Common myeloid progenitor, CD34-positive (primary cell): ENCODE results near the gene BMP8A.
A peak's percentile ranks its signal among the peaks of the same experiment; 100 is the strongest.

ENCODE experiments used
- CTCF ChIA-PET: fragments of 350-600 bp; sonication (Branson Sonifier 250); formaldehyde crosslinking; loops from one replicate; lab custom pipeline; 2021; ENCODE audit warnings: antibody characterized with exemption; lab: Charles Lee
- POLR2A ChIA-PET: fragments of 350-600 bp; sonication (Branson Sonifier 250); formaldehyde crosslinking; loops from one replicate; lab custom pipeline; 2021; ENCODE audit warnings: antibody characterized with exemption; lab: Charles Lee
- DNase-seq, 3 donors: peaks; one replicate each; pipeline versions ENCODE4 v3.0.0 to v3.0.0-alpha.2; 2013
- H3K27ac ChIP-seq, 2 experiments: 1 replicate in 1 of 2; 2 replicates in 1 of 2; pipeline ENCODE4 v1.7.0; 2013; ENCODE audit warnings: inconsistent platforms in 2 of 2, low read length in 2 of 2, mild to moderate bottlenecking in 2 of 2, low read depth in 1 of 2, moderate library complexity in 1 of 2; ENCODE audit not compliant: severe bottlenecking in 2 of 2, insufficient read depth in 1 of 2, poor library complexity in 1 of 2
- H3K27me3 ChIP-seq, 5 experiments: replicated peaks in 2 of 5; 1 replicate in 3 of 5; 2 replicates in 2 of 5; pipeline versions ENCODE4 v1.6.1 to v1.7.0; 2013; ENCODE audit warnings: low read length in 4 of 5, mild to moderate bottlenecking in 2 of 5, moderate library complexity in 2 of 5, inconsistent platforms in 1 of 5; ENCODE audit not compliant: insufficient read depth in 5 of 5, control insufficient read depth in 4 of 5
- H3K36me3 ChIP-seq, 4 experiments: 1 replicate in 2 of 4; 2 replicates in 2 of 4; pipeline versions ENCODE4 v1.6.1 to v1.7.0; 2013; ENCODE audit warnings: low read length in 3 of 4, control low read depth in 1 of 4, mild to moderate bottlenecking in 1 of 4; ENCODE audit not compliant: control insufficient read depth in 4 of 4, insufficient read depth in 4 of 4
- H3K4me1 ChIP-seq, 4 experiments: 1 replicate in 3 of 4; 2 replicates in 1 of 4; pipeline versions ENCODE4 v1.6.1 to v1.7.1; 2013; ENCODE audit warnings: low read length in 3 of 4, mild to moderate bottlenecking in 3 of 4, control low read depth in 1 of 4, inconsistent platforms in 1 of 4, moderate library complexity in 1 of 4; ENCODE audit not compliant: control insufficient read depth in 4 of 4, insufficient read depth in 4 of 4; ENCODE audit errors: control extremely low read depth in 1 of 4
- H3K4me3 ChIP-seq, 7 experiments: 1 replicate in 4 of 7; 2 replicates in 3 of 7; pipeline versions ENCODE4 v1.5.1 to v1.7.0; 2013; ENCODE audit warnings: mild to moderate bottlenecking in 7 of 7, low read length in 6 of 7, moderate library complexity in 6 of 7, inconsistent platforms in 2 of 7, low read depth in 2 of 7, control low read depth in 1 of 7; ENCODE audit not compliant: insufficient read depth in 4 of 7, control insufficient read depth in 1 of 7; ENCODE audit errors: extremely low read depth in 1 of 7
- H3K9me3 ChIP-seq, 5 experiments: 1 replicate in 4 of 5; 2 replicates in 1 of 5; pipeline versions ENCODE4 v1.6.1 to v1.7.1; 2013; ENCODE audit warnings: low read length in 4 of 5, mild to moderate bottlenecking in 2 of 5, inconsistent platforms in 1 of 5, low read depth in 1 of 5, moderate library complexity in 1 of 5; ENCODE audit not compliant: control insufficient read depth in 4 of 5, insufficient read depth in 2 of 5; ENCODE audit errors: control extremely low read depth in 1 of 5
- WGBS: methylation state at CpG from one replicate; pipeline ENCODE4 v1.1.5; 2013; ENCODE audit not compliant: insufficient coverage; 5-methylcytosine and 5-hydroxymethylcytosine counted together

BMP8A gene

DNA sequence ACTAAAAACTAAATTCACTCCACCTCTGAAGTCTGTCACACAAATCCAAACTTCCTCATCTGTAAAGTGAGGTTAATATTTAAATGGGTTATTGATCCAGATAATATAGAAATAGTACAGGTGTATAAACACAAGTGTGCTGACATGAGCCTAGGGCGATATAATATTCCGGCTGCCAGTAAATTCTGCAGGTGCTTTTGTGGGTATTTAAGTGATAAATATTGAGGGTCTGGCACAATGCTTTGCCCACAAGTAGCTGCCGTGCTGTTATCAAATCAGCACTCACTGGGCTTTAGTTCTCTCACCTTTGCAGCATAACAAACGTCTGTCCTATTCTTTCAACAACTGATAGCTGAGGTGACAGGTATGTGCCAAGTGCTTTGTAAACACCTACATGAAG lies 77.6 kb downstream of the BMP8A start:
- 100% methylated on average over 3 of the region's 4 CpGs for WGBS
- ChIA-PET POLR2A (interaction anchor here (0.6 kb wide), 1 partner anchor 70 kb away, joined by 3 read pairs; the partner anchor contains the start of gene HEYL), CTCF (no interaction called here)
- Histone ChIP-seq H3K36me3 (peaks cover 25 to 93% (median 83%) of the 10 kb centered on the region in 4 experiments), H3K4me1 (peaks cover under 1 to 11% (median 8%) of the 10 kb centered on the region in 4 experiments), H3K27me3 (no peaks in the 10 kb centered on the region), H3K4me3 (no peak overlapping the region), H3K9me3 (no peaks in the 10 kb centered on the region), H3K27ac (no peak overlapping the region)
- no peak for DNase-seq

GRCh38 chr1:39570477-39571177 lies 79.2 kb downstream of the BMP8A start:
- Histone ChIP-seq H3K4me1 (peaks cover 3 to 26% (median 22%) of the 10 kb centered on the region in 4 experiments), H3K9me3 (no peaks in the 10 kb centered on the region), H3K27me3 (no peaks in the 10 kb centered on the region), H3K36me3 (peaks cover 19 to 96% (median 70%) of the 10 kb centered on the region in 4 experiments), H3K4me3 (no peak overlapping the region), H3K27ac (no peak overlapping the region)
- ChIA-PET POLR2A (no interaction called here), CTCF (no interaction called here)
- WGBS: 100% methylated on average over 11 of the region's 11 CpGs
- no peak for DNase-seq

DNA sequence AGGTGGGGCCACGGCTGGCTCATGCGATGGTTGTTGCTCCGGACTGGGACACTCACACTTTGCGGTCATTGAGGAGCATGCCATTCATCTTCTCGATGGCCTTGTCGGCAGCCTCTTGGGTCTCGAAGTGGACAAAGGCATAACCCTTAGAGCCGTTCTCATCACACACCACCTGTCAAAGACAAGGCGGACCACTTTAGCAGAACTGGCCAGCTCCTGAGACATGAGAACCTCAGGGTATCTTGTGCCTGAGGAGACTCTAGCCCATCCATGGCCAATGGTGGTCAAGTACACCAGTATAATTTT lies 79.7 kb downstream of the BMP8A start:
- no peak for DNase-seq
- peaks cover 3 to 27% (median 22%) of the 10 kb centered on the region in 4 experiments for H3K4me1 ChIP-seq
- ChIA-PET POLR2A (no interaction called here), CTCF (interaction anchor here (0.8 kb wide), 1 partner anchor 35 kb away, joined by 3 read pairs; no protein-coding TSS in a partner anchor)
- H3K4me3 ChIP-seq: no peak overlapping the region
- no peaks in the 10 kb centered on the region for H3K9me3 ChIP-seq
- whole genome bisulfite sequencing: 99% methylated on average over 9 of the region's 9 CpGs
- peaks cover 19 to 91% (median 66%) of the 10 kb centered on the region in 4 experiments for H3K36me3 ChIP-seq
- no peak overlapping the region for H3K27ac ChIP-seq
- no peaks in the 10 kb centered on the region for H3K27me3 ChIP-seq

DNA sequence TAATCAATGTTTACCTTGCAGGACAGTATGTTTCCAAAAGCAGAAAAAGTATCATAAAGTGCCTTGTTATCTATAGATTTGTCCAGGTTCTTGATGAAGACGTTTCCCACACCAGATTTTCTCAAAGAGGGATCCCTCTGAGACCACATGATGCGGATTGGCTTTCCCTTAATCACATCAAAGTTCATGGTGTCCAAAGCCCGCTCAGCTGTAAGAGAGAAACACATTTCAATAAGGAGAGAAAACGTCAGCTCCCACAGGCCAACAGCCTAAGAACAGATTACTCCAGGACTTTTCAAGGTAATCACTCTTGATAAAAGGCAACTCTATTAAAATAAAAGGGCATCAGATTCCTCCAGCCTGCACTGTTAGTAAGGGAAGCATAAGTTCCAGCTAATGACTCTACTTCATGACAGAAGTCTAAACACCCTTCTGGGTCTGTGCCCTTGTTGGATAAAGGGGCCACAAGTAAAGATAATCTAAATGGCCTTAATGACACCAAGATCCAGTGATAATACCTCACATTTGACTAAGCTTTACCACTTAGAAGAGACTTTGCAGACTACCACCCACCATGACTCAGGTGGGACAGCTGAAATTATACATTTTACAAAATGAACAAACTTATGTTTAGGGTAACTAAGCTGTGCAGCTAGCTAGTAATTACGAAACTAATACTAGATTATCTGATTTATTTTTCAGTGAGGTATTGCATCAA lies 81.1 kb downstream of the BMP8A start:
- no peaks in the 10 kb centered on the region for H3K27me3 ChIP-seq
- no peak overlapping the region for H3K4me3 ChIP-seq
- H3K36me3 ChIP-seq: peaks cover 13 to 77% (median 52%) of the 10 kb centered on the region in 4 experiments
- no peaks in the 10 kb centered on the region for H3K9me3 ChIP-seq
- H3K4me1 ChIP-seq: peaks cover 3 to 29% (median 22%) of the 10 kb centered on the region in 4 experiments
- peak overlapping the region in 1 of 2 experiments; percentile 10 for H3K27ac ChIP-seq
- 80% methylated on average over 2 of the region's 5 CpGs for WGBS
- DNase-seq: no peak
- ChIA-PET CTCF (interaction anchor here (1.1 to 2.3 kb wide), 2 partner anchors 9 to 34 kb away, joined by 3 to 7 read pairs; no protein-coding TSS in a partner anchor), POLR2A (interaction anchor here (0.7 kb wide), 1 partner anchor 445 kb away, joined by 4 read pairs; no protein-coding TSS in a partner anchor)

DNA sequence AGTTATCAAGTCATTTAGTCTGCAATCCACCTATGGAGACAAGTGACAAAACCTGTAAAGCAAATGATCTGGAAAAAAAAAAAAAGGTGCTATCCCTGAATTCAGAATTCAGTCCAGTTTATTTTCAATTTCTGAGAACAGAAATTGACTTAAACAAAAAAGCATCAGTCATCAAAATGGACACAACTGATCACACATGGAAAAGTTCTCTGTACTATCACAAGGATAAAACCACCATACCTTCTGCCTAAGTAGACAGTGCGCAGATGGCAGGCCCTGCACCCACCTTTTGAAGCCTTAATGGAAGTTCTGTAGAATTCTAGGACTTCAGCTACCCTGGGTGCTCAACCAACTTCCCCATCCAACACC lies 81.6 kb downstream of the BMP8A start:
- no peak for DNase-seq
- ChIA-PET CTCF (interaction anchor here (0.8 to 2.3 kb wide), 3 partner anchors 8 to 33 kb away, joined by 3 to 7 read pairs (median 4); no protein-coding TSS in a partner anchor), POLR2A (interaction anchor here (0.7 kb wide), 1 partner anchor 445 kb away, joined by 4 read pairs; no protein-coding TSS in a partner anchor)
- no peaks in the 10 kb centered on the region for H3K27me3 ChIP-seq
- H3K4me1 ChIP-seq: peaks cover 3 to 29% (median 22%) of the 10 kb centered on the region in 4 experiments
- peak overlapping the region in 1 of 2 experiments; percentile 10 for H3K27ac ChIP-seq
- WGBS: 100% methylated on average over 1 of the region's 1 CpG
- H3K9me3 ChIP-seq: no peaks in the 10 kb centered on the region
- H3K4me3 ChIP-seq: peak overlapping the region in 1 of 7 experiments; percentile 77
- H3K36me3 ChIP-seq: peaks cover 13 to 74% (median 49%) of the 10 kb centered on the region in 4 experiments

DNA sequence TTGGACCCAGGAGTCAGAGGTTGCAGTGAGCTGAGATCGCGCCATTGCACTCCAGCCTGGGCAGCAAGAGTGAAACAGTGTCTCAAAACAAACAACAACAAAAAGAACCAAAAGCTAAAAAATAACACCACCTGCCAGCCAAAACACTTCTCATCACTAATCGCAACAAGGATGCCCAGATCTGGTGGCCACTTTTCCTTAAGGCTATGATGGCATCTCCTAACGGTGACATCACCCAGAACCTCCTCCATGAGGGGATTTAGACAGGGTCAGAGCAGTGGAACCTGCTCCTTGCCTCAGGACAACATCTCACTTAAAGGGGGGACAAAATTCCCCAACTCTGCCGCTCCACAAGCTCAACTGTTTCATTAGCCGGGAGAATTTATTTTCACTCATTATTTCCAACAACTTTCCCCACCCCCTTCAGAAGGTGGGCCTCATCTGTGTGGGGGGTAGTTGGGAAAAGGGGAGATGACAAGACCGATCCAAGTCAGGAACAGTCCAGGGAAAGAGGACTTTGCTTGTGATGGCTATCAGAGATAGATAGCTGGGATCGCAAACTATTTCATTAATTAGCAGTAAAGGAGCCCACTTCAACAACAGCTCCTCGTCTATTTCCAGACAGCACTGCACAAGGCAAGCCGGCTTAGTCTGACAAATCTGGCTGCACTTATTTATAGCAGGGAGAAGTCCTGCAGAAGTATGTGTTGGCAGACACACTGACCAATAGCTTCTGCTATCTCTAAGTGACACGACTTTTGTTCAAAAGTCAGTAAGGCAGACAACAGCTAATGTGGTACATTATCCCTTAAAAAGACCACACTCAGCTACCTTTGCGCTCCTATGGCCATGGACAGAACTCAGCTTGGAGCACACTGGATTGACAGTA lies 82.5 kb downstream of the BMP8A start:
- Histone ChIP-seq H3K27me3 (no peaks in the 10 kb centered on the region), H3K36me3 (peaks cover 11 to 65% (median 41%) of the 10 kb centered on the region in 4 experiments), H3K9me3 (no peaks in the 10 kb centered on the region), H3K4me1 (peaks cover 3 to 29% (median 22%) of the 10 kb centered on the region in 4 experiments), H3K4me3 (peak overlapping the region in 6 of 7 experiments; percentile 4 to 87 (median 78)), H3K27ac (peak overlapping the region in 1 of 2 experiments; percentile 81)
- ChIA-PET POLR2A (no interaction called here), CTCF (interaction anchor here (0.8 to 2.3 kb wide), 4 partner anchors 9 to 101 kb away, joined by 3 to 7 read pairs (median 4); no protein-coding TSS in a partner anchor)
- WGBS: 80% methylated on average over 6 of the region's 12 CpGs
- no peak for DNase-seq
